ENCODE measurements around the gene TMEM191C. TPM values are rescaled to one million over a fixed set of nuclear protein-coding genes. Genes with fewer than 3 reads are reported as not detected.
"Not testable (repeated sequence)": the region's sequence is repeated elsewhere in the genome, so short reads cannot be mapped to it uniquely, and the experiment has no call there.

TMEM191C gene
- polyA plus RNA-seq (ENCODE audit: insufficient read length) = 1.8 TPM
- long read RNA-seq, donor 1 = 0 reads
- long read RNA-seq, donor 2 = 0 reads
- long read RNA-seq, donor 3 = 0 reads
- long read RNA-seq, donor 4 = 0 reads
- long read RNA-seq, donor 5, partial matches to known transcripts = 22 of 28 reads
- long read RNA-seq, donor 5, other reads (novel, unspliced or antisense) = 6 of 28 reads
- long read RNA-seq, donor 6 = 0 reads
- long read RNA-seq, donor 7, partial matches to known transcripts = 0 of 1 reads
- long read RNA-seq, donor 7, other reads (novel, unspliced or antisense) = 0 of 1 reads
- long read RNA-seq, donor 8, partial matches to known transcripts = 0 of 1 reads
- long read RNA-seq, donor 8, other reads (novel, unspliced or antisense) = 0 of 1 reads

- not testable (repeated sequence) for DNase-seq
Observed at GRCh38 chr22:21467337-21468193, at the start of gene TMEM191C. TSS of gene TMEM191C (plus strand) at chr22:21467387. CDS start at chr22:21467460, 73 bp downstream.

DNA sequence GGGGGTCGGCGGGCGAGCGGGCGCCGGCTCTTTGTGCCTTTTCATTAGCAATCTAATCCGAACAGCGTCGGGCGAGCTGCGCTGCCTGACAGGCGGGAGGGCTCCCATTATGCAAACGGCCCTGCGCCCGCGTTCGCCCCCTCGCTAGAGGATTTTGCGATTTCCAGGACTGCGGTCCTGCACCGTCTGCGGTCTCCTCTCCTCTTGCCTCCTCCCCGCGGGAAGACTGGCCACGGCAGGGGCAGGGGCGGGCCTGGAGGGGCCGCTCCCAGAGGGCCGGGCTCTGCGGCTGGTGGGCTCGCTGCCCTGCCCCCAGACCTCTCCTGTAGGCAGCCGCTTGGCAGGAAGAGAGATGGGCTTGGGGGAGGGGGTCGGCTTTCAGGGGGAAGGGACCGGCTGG is 49.3 kb upstream of the TMEM191C start:
- DNase-seq = not testable (repeated sequence)

DNA sequence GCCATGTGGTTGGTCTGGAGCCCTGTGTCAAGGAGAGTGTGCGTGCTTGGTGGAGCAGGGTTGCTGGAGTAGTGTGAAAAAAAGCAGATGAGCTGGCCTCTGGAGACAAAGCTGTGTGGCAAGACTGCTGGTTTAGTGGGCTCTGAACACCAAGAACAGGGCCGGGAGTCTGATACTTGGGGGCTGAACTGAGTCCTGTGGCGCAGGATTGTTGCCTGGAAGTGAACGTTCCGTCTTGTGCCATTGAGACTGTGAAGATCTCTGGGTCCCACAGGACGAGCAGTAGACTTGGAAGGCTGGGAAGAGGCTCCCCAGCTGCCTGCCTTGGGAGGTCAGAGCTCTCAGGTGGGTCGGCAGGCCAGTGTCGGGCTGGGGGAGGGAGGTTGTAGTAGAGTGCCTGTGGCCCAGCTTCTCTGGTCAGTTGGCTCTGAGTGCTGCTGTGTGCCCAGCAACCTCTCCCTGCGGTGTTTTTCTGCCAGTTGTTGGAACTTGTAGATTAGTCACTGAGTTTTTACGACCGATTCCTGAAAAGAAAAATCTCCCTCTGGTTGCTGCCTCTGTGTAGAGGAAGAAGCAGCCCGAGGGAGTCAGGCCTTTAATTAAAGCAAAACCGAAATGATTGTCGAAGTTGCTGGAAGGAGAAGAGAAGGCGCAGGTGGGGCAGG is 48.1 kb upstream of the TMEM191C start:
- DNase-seq = not testable (repeated sequence)

- not testable (repeated sequence) for DNase-seq
Observed at GRCh38 chr22:21420180-21420763, 46.9 kb upstream of the TMEM191C start.

GRCh38 chr22:21424084-21424709 is 43.0 kb upstream of the TMEM191C start:
- DNase-seq = not testable (repeated sequence)

DNA sequence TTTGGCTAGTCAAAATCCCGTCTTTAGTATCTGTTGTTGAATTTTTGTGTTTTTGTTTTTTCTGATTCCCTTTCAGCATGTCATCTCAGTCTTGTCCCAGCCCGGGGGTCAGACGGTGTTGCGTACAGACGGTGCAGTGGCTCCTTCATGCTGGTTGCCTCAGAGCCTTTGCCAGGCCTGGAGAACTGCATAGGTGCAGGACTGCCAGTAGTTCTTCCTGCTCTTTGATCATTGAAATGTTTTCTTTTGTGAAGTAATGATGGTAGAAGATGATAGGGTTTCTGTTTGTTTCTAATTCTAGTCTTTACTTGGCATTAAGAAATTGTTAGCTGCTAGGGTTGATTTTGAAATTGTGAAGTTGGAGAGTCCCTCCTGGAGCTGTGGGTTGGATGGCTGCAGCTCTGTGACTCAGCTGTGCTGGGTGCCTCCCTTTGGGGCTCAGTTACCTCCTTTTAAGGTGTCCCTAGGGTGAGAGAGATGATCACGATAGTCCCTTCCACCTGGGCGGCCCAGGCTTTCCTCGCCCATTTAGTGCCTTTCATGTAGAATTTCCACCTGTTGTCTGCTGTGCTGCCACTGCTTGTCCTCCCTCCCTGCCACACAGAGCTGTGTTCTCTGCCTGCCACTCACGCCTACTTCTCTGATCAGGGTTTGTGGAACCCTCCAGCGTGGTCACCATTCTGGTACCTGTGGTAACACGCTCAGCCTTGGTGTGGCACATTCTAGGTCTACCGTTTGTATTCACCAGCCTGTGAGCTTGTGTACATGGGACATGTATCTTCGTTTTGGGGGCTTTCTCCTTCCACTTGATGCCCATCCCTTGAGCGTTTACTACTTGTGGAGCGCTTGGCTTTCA is 32.6 kb upstream of the TMEM191C start:
- not testable (repeated sequence) for DNase-seq

GRCh38 chr22:21435998-21436810 is 31.0 kb upstream of the TMEM191C start:
- not testable (repeated sequence) for DNase-seq

GRCh38 chr22:21438013-21438412 is 29.2 kb upstream of the TMEM191C start:
- DNase-seq = not testable (repeated sequence)

DNA sequence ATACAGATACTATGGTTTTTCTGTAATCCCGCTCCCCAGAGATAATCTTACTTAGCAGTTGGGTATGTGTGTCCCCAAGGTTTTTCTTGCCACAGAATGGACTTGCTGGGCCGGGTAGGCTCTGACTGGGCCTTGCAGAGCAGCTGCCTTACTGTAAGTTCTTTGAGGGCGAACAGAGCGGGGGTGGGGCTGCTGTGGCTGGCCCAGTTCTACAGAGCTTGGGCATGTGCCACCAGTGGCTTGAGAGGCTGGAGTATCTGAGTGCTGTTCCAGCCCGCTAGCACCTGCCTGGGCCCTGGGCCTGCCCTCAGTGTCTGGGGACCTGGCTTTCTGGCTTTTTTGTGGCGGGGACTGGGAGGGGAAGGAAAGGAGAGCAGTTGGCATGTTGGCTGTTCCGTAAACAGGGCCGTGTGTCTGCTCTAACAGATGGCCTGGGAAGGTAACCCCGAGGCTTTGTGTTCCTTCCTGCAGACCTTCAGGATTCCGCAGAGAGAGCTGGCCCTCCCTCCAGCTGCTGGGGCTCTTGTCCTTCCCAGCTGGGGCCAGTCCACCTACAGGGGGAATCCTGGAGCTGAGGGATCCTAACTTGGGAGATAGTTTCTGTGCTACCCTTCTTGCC is 27.1 kb upstream of the TMEM191C start:
- not testable (repeated sequence) for DNase-seq

- DNase-seq = not testable (repeated sequence)
Observed at GRCh38 chr22:21440676-21441075, 26.5 kb upstream of the TMEM191C start.

DNA sequence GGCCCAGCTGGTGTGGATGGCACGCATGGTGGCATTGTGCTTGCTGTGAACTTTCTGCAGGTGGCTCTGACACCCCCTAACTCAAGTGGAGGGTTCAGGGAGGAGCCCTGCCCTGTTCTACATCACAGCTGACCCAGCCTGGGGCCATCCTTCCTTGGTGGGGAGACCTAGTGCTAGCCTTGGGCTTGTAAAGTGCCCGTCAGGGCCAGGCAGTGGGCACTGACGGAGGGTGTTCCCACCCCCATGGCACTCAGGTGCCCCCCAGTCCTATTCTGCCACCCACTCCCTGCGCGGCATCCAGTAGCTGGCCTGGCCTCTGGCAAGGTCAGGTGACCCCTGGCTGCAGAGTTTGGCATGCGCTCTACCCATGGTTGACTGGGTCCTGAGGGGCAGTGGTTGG is 26.0 kb upstream of the TMEM191C start:
- DNase-seq = not testable (repeated sequence)

DNA sequence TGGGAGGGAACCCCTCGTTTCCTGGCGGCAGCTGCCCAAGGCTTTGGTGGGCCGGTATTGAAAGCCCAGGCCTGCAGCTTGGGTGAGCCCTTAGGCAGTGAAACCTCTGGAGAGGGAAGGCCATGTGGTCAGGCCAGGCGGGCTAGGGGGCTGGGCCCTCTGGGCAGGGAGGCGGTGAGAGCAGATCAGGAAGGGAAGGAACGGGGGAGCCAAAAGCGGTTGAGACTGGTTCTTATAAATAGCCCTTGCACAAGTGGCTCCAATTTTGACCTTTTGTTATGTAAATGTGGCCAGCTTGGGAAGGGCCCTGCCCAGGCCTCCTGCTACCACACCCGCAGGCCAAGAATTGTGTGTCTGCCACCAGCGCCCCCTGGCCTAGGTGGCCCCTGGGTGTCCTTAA is 25.1 kb upstream of the TMEM191C start:
- DNase-seq = not testable (repeated sequence)

DNA sequence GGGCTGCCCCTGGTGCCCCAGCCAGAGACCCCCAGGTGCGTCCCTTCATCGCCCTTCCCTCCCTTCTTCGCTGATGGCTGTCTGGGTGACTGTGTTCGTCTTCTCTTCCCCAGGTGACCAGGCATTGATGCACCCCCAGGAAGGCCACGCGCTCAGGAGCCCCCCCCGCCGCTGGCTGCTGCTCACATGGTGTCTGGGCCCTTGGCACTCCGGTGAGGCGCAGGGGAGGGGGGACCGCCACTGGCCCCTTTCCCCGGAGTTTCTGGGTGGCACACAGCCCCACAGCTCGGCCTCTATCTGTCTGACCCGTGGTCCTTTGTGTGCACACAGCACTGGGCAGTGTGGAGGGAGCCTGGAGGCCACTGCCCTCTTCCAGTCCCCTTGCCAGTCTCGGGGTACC is 24.5 kb upstream of the TMEM191C start:
- DNase-seq = not testable (repeated sequence)

- no peak for DNase-seq
Observed at GRCh38 chr22:21443057-21443734, 24.0 kb upstream of the TMEM191C start.

- DNase-seq = no peak
Observed at GRCh38 chr22:21443735-21444421, 23.3 kb upstream of the TMEM191C start.

GRCh38 chr22:21444701-21445436 is 22.3 kb upstream of the TMEM191C start:
- no peak for DNase-seq

Measured in left kidney (tissue), 8 donors.